Smooth muscle cell (in vitro differentiated cells): ENCODE data around the gene PDIA5. TPM values are rescaled to one million over a fixed set of nuclear protein-coding genes. Genes with fewer than 3 reads are reported as not detected.

Experiments used
- DNase-seq: peaks from one replicate; lab custom pipeline; 2025; ENCODE audit not compliant: unreplicated experiment; lab: John Stamatoyannopoulos, UW
- H2AFZ ChIP-seq: fragments of 200-600 bp; sonication (generic); 2 replicates; pipeline ENCODE4 v1.6.0; 2016; ENCODE audit warnings: antibody characterized with exemption, low read depth, mild to moderate bottlenecking
- H3F3A ChIP-seq: fragments of 200-600 bp; sonication (generic); 2 replicates; pipeline ENCODE4 v1.6.0; 2017; ENCODE audit warnings: antibody characterized with exemption, low read depth
- H3K27ac ChIP-seq: fragments of 200-600 bp; sonication (generic); 2 replicates; pipeline ENCODE4 v1.5.1; 2016; ENCODE audit warnings: low read depth, mild to moderate bottlenecking
- H3K27me3 ChIP-seq: fragments of 200-600 bp; sonication (generic); 2 replicates; pipeline ENCODE4 v1.6.1; 2016; ENCODE audit warnings: low read depth, mild to moderate bottlenecking
- H3K36me3 ChIP-seq: fragments of 200-600 bp; sonication (generic); 2 replicates; pipeline ENCODE4 v1.5.1; 2016; ENCODE audit warnings: low read depth
- H3K4me1 ChIP-seq: fragments of 200-600 bp; sonication (generic); 2 replicates; pipeline ENCODE4 v1.5.1; 2016; ENCODE audit warnings: low read depth
- H3K4me2 ChIP-seq: fragments of 200-600 bp; sonication (generic); 2 replicates; pipeline ENCODE4 v1.6.0; 2016; ENCODE audit warnings: mild to moderate bottlenecking
- H3K4me3 ChIP-seq: fragments of 200-600 bp; sonication (generic); 2 replicates; pipeline ENCODE4 v1.5.1; 2016; ENCODE audit warnings: mild to moderate bottlenecking
- H3K79me2 ChIP-seq: fragments of 200-600 bp; sonication (generic); 2 replicates; pipeline ENCODE4 v1.6.0; 2016; ENCODE audit warnings: low read depth, mild to moderate bottlenecking
- H3K9ac ChIP-seq: fragments of 200-600 bp; sonication (generic); 2 replicates; pipeline ENCODE4 v1.6.0; 2016; ENCODE audit warnings: low read depth
- H3K9me3 ChIP-seq: fragments of 200-600 bp; sonication (generic); replicated peaks from 2 replicates; pipeline ENCODE4 v1.5.1; 2016; ENCODE audit warnings: low read depth
- H4K20me1 ChIP-seq: fragments of 200-600 bp; sonication (generic); 2 replicates; pipeline ENCODE4 v1.6.0; 2016; ENCODE audit warnings: low read depth
- WGBS: methylation state at CpG from one replicate; pipeline ENCODE4 v1.1.7; 2016; ENCODE audit warnings: low lambda C conversion rate; 5-methylcytosine and 5-hydroxymethylcytosine counted together
- polyA plus RNA-seq: library from polyadenylated mRNA; unstranded; fragments of >200 nt; fragmentation: Nextera tagmentation; extraction: Ambion mirVana; gene quantifications from 2 replicates; pipeline ENCODE4 v1.2.1, GENCODE V29; 2016
- total RNA-seq: library from RNA; depleted of rRNA; stranded (reverse); fragments of >200 nt; gene quantifications from 2 replicates; pipeline ENCODE4 v1.2.3, GENCODE V29; 2014
- TF ChIP-seq, protein P1 (sequence below): fragments of 200-600 bp; sonication (generic); IDR thresholded peaks from 2 replicates; pipeline ENCODE4 v1.5.1; 2017; ENCODE audit warnings: borderline replicate concordance, mild to moderate bottlenecking, antibody characterized with exemption; ENCODE audit not compliant: insufficient read depth, poor library complexity, severe bottlenecking

The PDIA5 gene
- total and polyA plus RNA-seq, 2 experiments from 2014 or later: 65.4 to 102 TPM

DNA sequence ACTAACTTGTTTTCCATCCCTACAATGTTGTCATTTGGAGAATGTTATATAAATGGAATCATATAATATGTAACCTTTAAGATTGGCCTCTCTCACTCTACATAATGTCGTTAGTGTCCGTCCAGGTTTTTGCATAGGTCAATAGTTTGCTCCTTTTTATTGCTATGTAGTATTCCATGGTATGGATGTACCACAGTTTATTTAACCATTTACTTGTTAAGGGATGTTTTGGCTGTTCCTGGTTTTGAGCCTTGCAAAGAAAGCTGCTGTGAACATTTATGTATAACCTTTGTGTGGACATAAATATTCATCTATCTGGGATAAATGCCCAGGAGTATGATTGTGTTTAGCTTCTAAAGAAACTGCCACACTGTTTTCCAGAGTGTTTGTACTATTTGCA is 100.9 kb downstream of the PDIA5 start:
- no peak overlapping the region for H3K9ac ChIP-seq
- H3K4me2 ChIP-seq: no peak overlapping the region
- WGBS: 93% methylated on average over 2 of the region's 2 CpGs
- H2AFZ ChIP-seq: no peak overlapping the region
- H3K4me1 ChIP-seq: no peaks in the 10 kb centered on the region
- H3K4me3 ChIP-seq: no peak overlapping the region
- H3K27me3 ChIP-seq: no peaks in the 10 kb centered on the region
- no peak overlapping the region for H3K27ac ChIP-seq
- TF ChIP-seq, protein P1, sequence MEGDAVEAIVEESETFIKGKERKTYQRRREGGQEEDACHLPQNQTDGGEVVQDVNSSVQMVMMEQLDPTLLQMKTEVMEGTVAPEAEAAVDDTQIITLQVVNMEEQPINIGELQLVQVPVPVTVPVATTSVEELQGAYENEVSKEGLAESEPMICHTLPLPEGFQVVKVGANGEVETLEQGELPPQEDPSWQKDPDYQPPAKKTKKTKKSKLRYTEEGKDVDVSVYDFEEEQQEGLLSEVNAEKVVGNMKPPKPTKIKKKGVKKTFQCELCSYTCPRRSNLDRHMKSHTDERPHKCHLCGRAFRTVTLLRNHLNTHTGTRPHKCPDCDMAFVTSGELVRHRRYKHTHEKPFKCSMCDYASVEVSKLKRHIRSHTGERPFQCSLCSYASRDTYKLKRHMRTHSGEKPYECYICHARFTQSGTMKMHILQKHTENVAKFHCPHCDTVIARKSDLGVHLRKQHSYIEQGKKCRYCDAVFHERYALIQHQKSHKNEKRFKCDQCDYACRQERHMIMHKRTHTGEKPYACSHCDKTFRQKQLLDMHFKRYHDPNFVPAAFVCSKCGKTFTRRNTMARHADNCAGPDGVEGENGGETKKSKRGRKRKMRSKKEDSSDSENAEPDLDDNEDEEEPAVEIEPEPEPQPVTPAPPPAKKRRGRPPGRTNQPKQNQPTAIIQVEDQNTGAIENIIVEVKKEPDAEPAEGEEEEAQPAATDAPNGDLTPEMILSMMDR: no peak
- H3F3A ChIP-seq: no peaks in the 10 kb centered on the region
- peaks cover 21% of the 10 kb centered on the region for H3K36me3 ChIP-seq
- H3K9me3 ChIP-seq: no peaks in the 10 kb centered on the region
- H3K79me2 ChIP-seq: no peaks in the 10 kb centered on the region
- DNase-seq: no peak
- H4K20me1 ChIP-seq: no peaks in the 10 kb centered on the region

DNA sequence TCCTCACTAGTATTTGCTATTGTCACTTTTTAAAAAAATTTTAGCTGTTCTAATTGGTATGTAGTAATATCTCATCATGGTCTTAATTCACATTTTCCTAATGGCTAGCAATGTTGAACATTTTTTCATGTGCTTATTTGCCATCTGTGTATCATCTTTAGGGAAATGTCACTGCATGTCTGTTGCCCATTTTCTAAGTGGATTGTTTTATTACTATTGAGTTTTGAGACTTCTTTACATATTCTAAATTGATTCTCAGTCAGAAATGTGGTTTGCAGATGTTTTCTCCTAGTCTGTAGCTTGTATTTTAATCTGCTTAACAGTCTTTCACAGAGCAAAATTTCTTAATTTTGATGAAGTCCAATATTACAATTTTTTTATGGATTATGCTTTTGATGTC is 101.3 kb downstream of the PDIA5 start:
- no peaks in the 10 kb centered on the region for H3K79me2 ChIP-seq
- TF ChIP-seq, protein P1: no peak
- peaks cover 21% of the 10 kb centered on the region for H3K36me3 ChIP-seq
- H3K4me3 ChIP-seq: no peak overlapping the region
- no peaks in the 10 kb centered on the region for H3K27me3 ChIP-seq
- H3K4me1 ChIP-seq: no peaks in the 10 kb centered on the region
- no peaks in the 10 kb centered on the region for H4K20me1 ChIP-seq
- H3K27ac ChIP-seq: no peak overlapping the region
- no peak overlapping the region for H3K9ac ChIP-seq
- no peak overlapping the region for H3K4me2 ChIP-seq
- no peak overlapping the region for H2AFZ ChIP-seq
- H3F3A ChIP-seq: no peaks in the 10 kb centered on the region
- no peaks in the 10 kb centered on the region for H3K9me3 ChIP-seq
- no peak for DNase-seq

- no peaks in the 10 kb centered on the region for H3K79me2 ChIP-seq
Measured at GRCh38 chr3:123168605-123169004, 101.8 kb downstream of the PDIA5 start.

GRCh38 chr3:123169492-123169929 is 102.7 kb downstream of the PDIA5 start:
- Histone ChIP-seq H2AFZ (no peak overlapping the region), H4K20me1 (no peaks in the 10 kb centered on the region), H3F3A (no peaks in the 10 kb centered on the region), H3K4me1 (no peaks in the 10 kb centered on the region), H3K36me3 (peaks cover 10% of the 10 kb centered on the region), H3K27me3 (no peaks in the 10 kb centered on the region), H3K4me2 (no peak overlapping the region), H3K79me2 (no peaks in the 10 kb centered on the region), H3K9ac (no peak overlapping the region), H3K27ac (no peak overlapping the region), H3K9me3 (no peaks in the 10 kb centered on the region), H3K4me3 (no peak overlapping the region)
- WGBS: 83% methylated on average over 5 of the region's 5 CpGs
- TF ChIP-seq, protein P1: no peak
- no peak for DNase-seq

More at GRCh38 chr3:123168605-123169004, 101.8 kb downstream of the PDIA5 start:
- H3K36me3 ChIP-seq: peaks cover 19% of the 10 kb centered on the region
- H4K20me1 ChIP-seq: no peaks in the 10 kb centered on the region
- no peak for DNase-seq
- no peak overlapping the region for H2AFZ ChIP-seq
- no peaks in the 10 kb centered on the region for H3K4me1 ChIP-seq
- TF ChIP-seq, protein P1: no peak
- H3K9me3 ChIP-seq: no peaks in the 10 kb centered on the region
- no peaks in the 10 kb centered on the region for H3F3A ChIP-seq
- no peak overlapping the region for H3K27ac ChIP-seq
- WGBS: 91% methylated on average over 2 of the region's 2 CpGs
- H3K27me3 ChIP-seq: no peaks in the 10 kb centered on the region
- no peak overlapping the region for H3K9ac ChIP-seq
- H3K4me2 ChIP-seq: no peak overlapping the region
- H3K4me3 ChIP-seq: no peak overlapping the region
